Measurements from ENCODE around the gene CERS6.

CERS6 gene

DNA sequence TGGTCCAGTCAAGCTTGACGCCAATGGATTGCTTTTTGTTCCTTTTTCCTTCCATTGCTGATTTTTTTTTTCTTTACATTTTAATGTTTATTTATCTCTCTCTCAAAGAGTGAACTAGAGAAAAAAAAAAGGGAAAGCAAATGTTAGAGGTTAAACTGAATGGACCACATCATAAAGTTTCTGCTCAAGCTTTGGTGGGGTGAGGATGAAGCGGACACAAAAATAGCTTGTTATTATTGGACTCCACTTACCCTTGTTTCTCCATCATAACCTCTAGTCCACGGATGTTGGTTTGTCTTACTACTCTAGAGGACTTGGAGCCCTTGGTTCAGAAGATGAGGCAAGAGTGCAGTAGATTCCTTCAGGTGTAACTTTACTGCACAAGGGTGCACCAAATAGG, 27.6 kb upstream of the CERS6 start (continued):
- TF ChIP-seq ZFP3 (CRISPR knock-in tag; IDR thresholded peaks at IDR 0.05), result no peak
- no peak for TF ChIP-seq ZNF8 (CRISPR knock-in tag; IDR thresholded peaks at IDR 0.05)
- TF ChIP-seq TCF4 (CRISPR knock-in tag; IDR thresholded peaks at IDR 0.05; ENCODE audit: borderline replicate concordance), result no peak
- TF ChIP-seq PPARA (CRISPR knock-in tag; IDR thresholded peaks at IDR 0.05; ENCODE audit: borderline replicate concordance), result no peak
- no peak for TF ChIP-seq ARNTL (CRISPR knock-in tag; IDR thresholded peaks at IDR 0.05; ENCODE audit: borderline replicate concordance, low read depth)
- no peak for TF ChIP-seq TOX (CRISPR knock-in tag; IDR thresholded peaks at IDR 0.05; ENCODE audit: borderline replicate concordance)
- no peak for TF ChIP-seq ZNF70 (CRISPR knock-in tag; IDR thresholded peaks at IDR 0.05)
- TF ChIP-seq ZNF565 (CRISPR knock-in tag; conservative IDR thresholded peaks at IDR 0.05; ENCODE audit: low read depth), result no peak
- TF ChIP-seq CSDC2 (CRISPR knock-in tag; IDR thresholded peaks at IDR 0.05), result no peak
- no peak for TF ChIP-seq ESRRG (CRISPR knock-in tag; IDR thresholded peaks at IDR 0.05)

DNA sequence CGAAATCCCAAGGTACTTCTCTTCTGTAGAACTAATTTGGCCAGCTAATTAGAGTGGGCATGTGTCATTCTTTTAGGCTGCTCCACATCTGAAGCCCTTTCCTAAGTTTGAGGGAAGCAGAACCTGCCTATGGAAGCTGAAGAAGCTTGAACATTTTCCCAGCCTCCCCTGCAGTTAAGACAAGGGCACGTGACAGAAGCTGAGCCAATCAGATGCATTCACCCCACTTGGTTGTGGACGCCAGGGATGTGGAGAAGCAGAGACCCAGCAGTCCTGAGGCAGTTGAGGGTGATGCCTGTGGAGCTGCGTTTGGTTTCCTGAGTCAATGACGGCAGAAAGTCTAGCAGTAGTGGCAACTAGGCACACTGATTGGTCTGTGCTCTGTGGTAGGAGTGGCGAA, 26.1 kb upstream of the CERS6 start:
- TF ChIP-seq TCF4 (CRISPR knock-in tag; IDR thresholded peaks at IDR 0.05; ENCODE audit: borderline replicate concordance) (no peak), BACH2 (CRISPR knock-in tag; IDR thresholded peaks at IDR 0.05; ENCODE audit: borderline replicate concordance) (no peak)
- ATAC-seq, result no peak

DNA sequence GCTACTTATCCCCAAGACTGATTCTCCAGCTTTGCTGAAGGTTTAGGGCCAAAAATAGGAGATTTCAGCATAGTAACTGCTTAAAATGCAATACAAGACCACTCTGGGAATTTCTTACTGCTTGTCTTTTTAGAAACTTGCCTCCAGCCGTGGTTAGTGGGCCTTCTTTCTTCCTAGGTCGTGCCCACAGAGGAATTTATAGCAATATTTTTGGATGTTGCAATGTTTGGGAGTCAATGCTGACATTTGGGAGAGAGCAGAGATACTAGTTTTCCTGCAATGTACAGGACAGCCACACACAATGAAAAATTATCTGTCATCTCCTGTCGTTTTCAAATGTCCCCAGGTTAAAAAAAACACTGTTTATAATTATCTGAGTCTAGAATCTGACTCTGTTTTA, 25.6 kb upstream of the CERS6 start:
- ATAC-seq, result no peak
- TF ChIP-seq, protein P1, sequence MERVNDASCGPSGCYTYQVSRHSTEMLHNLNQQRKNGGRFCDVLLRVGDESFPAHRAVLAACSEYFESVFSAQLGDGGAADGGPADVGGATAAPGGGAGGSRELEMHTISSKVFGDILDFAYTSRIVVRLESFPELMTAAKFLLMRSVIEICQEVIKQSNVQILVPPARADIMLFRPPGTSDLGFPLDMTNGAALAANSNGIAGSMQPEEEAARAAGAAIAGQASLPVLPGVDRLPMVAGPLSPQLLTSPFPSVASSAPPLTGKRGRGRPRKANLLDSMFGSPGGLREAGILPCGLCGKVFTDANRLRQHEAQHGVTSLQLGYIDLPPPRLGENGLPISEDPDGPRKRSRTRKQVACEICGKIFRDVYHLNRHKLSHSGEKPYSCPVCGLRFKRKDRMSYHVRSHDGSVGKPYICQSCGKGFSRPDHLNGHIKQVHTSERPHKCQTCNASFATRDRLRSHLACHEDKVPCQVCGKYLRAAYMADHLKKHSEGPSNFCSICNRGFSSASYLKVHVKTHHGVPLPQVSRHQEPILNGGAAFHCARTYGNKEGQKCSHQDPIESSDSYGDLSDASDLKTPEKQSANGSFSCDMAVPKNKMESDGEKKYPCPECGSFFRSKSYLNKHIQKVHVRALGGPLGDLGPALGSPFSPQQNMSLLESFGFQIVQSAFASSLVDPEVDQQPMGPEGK (CRISPR knock-in tag; IDR thresholded peaks at IDR 0.05; ENCODE audit: borderline replicate concordance), result no peak
- TF ChIP-seq SNAI2 (CRISPR knock-in tag; IDR thresholded peaks at IDR 0.05), result no peak
- no peak for TF ChIP-seq ARNTL (CRISPR knock-in tag; IDR thresholded peaks at IDR 0.05; ENCODE audit: borderline replicate concordance, low read depth)
- TF ChIP-seq TCF4 (CRISPR knock-in tag; IDR thresholded peaks at IDR 0.05; ENCODE audit: borderline replicate concordance), result no peak
- no peak for TF ChIP-seq ZNF70 (CRISPR knock-in tag; IDR thresholded peaks at IDR 0.05)
- TF ChIP-seq, protein P2, sequence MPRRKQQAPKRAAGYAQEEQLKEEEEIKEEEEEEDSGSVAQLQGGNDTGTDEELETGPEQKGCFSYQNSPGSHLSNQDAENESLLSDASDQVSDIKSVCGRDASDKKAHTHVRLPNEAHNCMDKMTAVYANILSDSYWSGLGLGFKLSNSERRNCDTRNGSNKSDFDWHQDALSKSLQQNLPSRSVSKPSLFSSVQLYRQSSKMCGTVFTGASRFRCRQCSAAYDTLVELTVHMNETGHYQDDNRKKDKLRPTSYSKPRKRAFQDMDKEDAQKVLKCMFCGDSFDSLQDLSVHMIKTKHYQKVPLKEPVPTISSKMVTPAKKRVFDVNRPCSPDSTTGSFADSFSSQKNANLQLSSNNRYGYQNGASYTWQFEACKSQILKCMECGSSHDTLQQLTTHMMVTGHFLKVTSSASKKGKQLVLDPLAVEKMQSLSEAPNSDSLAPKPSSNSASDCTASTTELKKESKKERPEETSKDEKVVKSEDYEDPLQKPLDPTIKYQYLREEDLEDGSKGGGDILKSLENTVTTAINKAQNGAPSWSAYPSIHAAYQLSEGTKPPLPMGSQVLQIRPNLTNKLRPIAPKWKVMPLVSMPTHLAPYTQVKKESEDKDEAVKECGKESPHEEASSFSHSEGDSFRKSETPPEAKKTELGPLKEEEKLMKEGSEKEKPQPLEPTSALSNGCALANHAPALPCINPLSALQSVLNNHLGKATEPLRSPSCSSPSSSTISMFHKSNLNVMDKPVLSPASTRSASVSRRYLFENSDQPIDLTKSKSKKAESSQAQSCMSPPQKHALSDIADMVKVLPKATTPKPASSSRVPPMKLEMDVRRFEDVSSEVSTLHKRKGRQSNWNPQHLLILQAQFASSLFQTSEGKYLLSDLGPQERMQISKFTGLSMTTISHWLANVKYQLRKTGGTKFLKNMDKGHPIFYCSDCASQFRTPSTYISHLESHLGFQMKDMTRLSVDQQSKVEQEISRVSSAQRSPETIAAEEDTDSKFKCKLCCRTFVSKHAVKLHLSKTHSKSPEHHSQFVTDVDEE (CRISPR knock-in tag; IDR thresholded peaks at IDR 0.05), result no peak
- TF ChIP-seq, protein P3, sequence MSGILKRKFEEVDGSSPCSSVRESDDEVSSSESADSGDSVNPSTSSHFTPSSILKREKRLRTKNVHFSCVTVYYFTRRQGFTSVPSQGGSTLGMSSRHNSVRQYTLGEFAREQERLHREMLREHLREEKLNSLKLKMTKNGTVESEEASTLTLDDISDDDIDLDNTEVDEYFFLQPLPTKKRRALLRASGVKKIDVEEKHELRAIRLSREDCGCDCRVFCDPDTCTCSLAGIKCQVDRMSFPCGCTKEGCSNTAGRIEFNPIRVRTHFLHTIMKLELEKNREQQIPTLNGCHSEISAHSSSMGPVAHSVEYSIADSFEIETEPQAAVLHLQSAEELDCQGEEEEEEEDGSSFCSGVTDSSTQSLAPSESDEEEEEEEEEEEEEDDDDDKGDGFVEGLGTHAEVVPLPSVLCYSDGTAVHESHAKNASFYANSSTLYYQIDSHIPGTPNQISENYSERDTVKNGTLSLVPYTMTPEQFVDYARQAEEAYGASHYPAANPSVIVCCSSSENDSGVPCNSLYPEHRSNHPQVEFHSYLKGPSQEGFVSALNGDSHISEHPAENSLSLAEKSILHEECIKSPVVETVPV (CRISPR knock-in tag; IDR thresholded peaks at IDR 0.05), result no peak
- TF ChIP-seq BACH2 (CRISPR knock-in tag; IDR thresholded peaks at IDR 0.05; ENCODE audit: borderline replicate concordance), result no peak
- no peak for TF ChIP-seq ZNF565 (CRISPR knock-in tag; conservative IDR thresholded peaks at IDR 0.05; ENCODE audit: low read depth)
- TF ChIP-seq, protein P4, sequence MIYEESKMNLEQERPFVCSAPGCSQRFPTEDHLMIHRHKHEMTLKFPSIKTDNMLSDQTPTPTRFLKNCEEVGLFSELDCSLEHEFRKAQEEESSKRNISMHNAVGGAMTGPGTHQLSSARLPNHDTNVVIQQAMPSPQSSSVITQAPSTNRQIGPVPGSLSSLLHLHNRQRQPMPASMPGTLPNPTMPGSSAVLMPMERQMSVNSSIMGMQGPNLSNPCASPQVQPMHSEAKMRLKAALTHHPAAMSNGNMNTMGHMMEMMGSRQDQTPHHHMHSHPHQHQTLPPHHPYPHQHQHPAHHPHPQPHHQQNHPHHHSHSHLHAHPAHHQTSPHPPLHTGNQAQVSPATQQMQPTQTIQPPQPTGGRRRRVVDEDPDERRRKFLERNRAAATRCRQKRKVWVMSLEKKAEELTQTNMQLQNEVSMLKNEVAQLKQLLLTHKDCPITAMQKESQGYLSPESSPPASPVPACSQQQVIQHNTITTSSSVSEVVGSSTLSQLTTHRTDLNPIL (CRISPR knock-in tag; IDR thresholded peaks at IDR 0.05; ENCODE audit: low read depth), result no peak
- TF ChIP-seq TOX (CRISPR knock-in tag; IDR thresholded peaks at IDR 0.05; ENCODE audit: borderline replicate concordance), result no peak
- TF ChIP-seq, protein P5, sequence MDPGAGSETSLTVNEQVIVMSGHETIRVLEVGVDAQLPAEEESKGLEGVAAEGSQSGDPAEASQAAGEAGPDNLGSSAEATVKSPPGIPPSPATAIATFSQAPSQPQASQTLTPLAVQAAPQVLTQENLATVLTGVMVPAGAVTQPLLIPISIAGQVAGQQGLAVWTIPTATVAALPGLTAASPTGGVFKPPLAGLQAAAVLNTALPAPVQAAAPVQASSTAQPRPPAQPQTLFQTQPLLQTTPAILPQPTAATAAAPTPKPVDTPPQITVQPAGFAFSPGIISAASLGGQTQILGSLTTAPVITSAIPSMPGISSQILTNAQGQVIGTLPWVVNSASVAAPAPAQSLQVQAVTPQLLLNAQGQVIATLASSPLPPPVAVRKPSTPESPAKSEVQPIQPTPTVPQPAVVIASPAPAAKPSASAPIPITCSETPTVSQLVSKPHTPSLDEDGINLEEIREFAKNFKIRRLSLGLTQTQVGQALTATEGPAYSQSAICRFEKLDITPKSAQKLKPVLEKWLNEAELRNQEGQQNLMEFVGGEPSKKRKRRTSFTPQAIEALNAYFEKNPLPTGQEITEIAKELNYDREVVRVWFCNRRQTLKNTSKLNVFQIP (CRISPR knock-in tag; IDR thresholded peaks at IDR 0.05; ENCODE audit: borderline replicate concordance, low read depth), result no peak
- TF ChIP-seq OSR1 (CRISPR knock-in tag; IDR thresholded peaks at IDR 0.05), result no peak
